Heart left ventricle (tissue), 13 donors: Measurements from ENCODE around the gene STXBP5L.

Experiments used
- POLR2A ChIP-seq, 2 donors: fragments of 450-650 bp; IDR thresholded peaks; one replicate each; pipeline ENCODE4 v1.6.1; 2017; ENCODE audit warnings: antibody characterized with exemption in 2 of 2, mild to moderate bottlenecking in 2 of 2, moderate library complexity in 2 of 2
- TF ChIP-seq, protein P1 (sequence below), 12 donors: fragments of 200-600 bp; sonication (generic) in 4 of 12; IDR thresholded peaks; one replicate each; pipeline versions ENCODE4 v1.5.0 to v1.8.0; 2018 to 2022; ENCODE audit warnings: antibody characterized with exemption in 12 of 12, mild to moderate bottlenecking in 5 of 12
- donor health status: ischemic (EF 13 %, LVEDD 7.1; RV severe dilation, severe dysfunction).
- donor health status: DM: no; HTN: yes; CAD: no.
- donor health status: DM: no; HTN: no; CAD: no.
- donor health status: ischemic (EF 25% LVEDD 6.9; RV normal size, moderate dysfunction).
- donor health status: ischemic (EF 25% LVEDD 5.7; RV mildly dilated, moderate dysfunction).
- donor health status: ischemic (EF 35%, LVEDD 5.7; RV mildly dilated, moderate dysfunction).
- donor health status: nonischemic (EF 11% LVEDD 7.7; RV severe dilation, severe dysfunction).
- donor health status: DM: yes; HTN: yes; CAD: no.
- donor health status: PGD.
- donor health status: ischemic (EF 29% LVEDD 5.4; RV normal size, mild dysfunction).
- donor health status: nonischemic (EF 23%, LVEDD 6.1; RV moderate dilation, normal function).

DNA sequence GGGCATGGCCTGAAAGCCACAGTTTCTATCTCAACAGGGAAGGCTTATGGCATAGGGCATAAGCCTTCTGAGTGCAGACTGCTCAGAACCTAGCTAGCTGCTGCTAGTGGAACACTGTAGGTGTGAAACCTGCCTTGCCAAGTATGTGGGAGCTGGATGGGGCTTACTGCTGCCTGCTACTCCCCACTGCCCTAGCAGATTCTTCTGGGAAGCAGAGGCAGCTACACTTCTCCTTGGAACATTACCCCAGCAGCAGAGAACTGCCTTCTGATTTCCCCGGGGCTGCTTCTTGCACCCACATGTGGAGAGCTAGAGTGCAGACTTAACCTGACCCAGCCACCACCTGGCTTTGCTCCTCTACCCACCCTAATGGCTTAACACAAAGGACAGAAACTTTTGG, 422.1 kb downstream of the STXBP5L start:
- TF ChIP-seq, protein P1, sequence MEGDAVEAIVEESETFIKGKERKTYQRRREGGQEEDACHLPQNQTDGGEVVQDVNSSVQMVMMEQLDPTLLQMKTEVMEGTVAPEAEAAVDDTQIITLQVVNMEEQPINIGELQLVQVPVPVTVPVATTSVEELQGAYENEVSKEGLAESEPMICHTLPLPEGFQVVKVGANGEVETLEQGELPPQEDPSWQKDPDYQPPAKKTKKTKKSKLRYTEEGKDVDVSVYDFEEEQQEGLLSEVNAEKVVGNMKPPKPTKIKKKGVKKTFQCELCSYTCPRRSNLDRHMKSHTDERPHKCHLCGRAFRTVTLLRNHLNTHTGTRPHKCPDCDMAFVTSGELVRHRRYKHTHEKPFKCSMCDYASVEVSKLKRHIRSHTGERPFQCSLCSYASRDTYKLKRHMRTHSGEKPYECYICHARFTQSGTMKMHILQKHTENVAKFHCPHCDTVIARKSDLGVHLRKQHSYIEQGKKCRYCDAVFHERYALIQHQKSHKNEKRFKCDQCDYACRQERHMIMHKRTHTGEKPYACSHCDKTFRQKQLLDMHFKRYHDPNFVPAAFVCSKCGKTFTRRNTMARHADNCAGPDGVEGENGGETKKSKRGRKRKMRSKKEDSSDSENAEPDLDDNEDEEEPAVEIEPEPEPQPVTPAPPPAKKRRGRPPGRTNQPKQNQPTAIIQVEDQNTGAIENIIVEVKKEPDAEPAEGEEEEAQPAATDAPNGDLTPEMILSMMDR (IDR thresholded peaks at IDR 0.05), result no peak
- no peak for TF ChIP-seq POLR2A (IDR thresholded peaks at IDR 0.05)
